Measurements from ENCODE around the gene CFAP77.

- TF ChIP-seq CTCF (IDR thresholded peaks at IDR 0.05; ENCODE audit: insufficient read depth, low read length, poor library complexity, severe bottlenecking) (no peak), EZH2phosphoT487 (conservative IDR thresholded peaks at IDR 0.05; ENCODE audit: low read length) (no peak)
Measured at GRCh38 chr9:132494857-132495256, 84.8 kb downstream of the CFAP77 start.

All from SU-DHL-6 (cell line).